ENCODE measurements around the gene UNC13A. TPM values are rescaled to one million over a fixed set of nuclear protein-coding genes. Genes with fewer than 3 reads are reported as not detected.

Gene UNC13A
- total RNA-seq, 2 donors from 2014 or later = 0.14 to 2.4 TPM

- Histone ChIP-seq H3K36me3 (no peaks in the 10 kb centered on the region), H3K4me3 (no peak overlapping the region), H3K9me3 (no peaks in the 10 kb centered on the region), H3K27me3 (replicated peaks; ENCODE audit: insufficient read depth) (peaks cover 5% of the 10 kb centered on the region), H3K4me1 (replicated peaks) (no peaks in the 10 kb centered on the region), H3K27ac (no peak overlapping the region)
- TF ChIP-seq POLR2AphosphoS5 (IDR thresholded peaks at IDR 0.05) (no peak), POLR2A (IDR thresholded peaks at IDR 0.05) (no peak), CTCF (IDR thresholded peaks at IDR 0.05) (no peak)
- WGBS = 63% methylated on average over 28 of the region's 28 CpGs
- intact Hi-C loops (cut with DNase I) = no loop called here
- no peak for DNase-seq (ENCODE audit: low spot score)
Measured at GRCh38 chr19:17616961-17617806, 71.0 kb downstream of the UNC13A start.

GRCh38 chr19:17616686-17616960, 71.5 kb downstream of the UNC13A start:
- Histone ChIP-seq H3K36me3 (no peaks in the 10 kb centered on the region), H3K27ac (no peak overlapping the region), H3K9me3 (no peaks in the 10 kb centered on the region), H3K27me3 (replicated peaks; ENCODE audit: insufficient read depth) (peaks cover 5% of the 10 kb centered on the region), H3K4me1 (replicated peaks) (no peaks in the 10 kb centered on the region), H3K4me3 (no peak overlapping the region)
- WGBS = 18% methylated on average over 11 of the region's 11 CpGs
- DNase-seq (ENCODE audit: low spot score) = no peak
- no peak for TF ChIP-seq POLR2A (IDR thresholded peaks at IDR 0.05)
- no peak for TF ChIP-seq CTCF (IDR thresholded peaks at IDR 0.05)
- no peak for TF ChIP-seq POLR2AphosphoS5 (IDR thresholded peaks at IDR 0.05)
- intact Hi-C loops (cut with DNase I) = no loop called here

GRCh38 chr19:17615889-17616685, 72.1 kb downstream of the UNC13A start:
- no peak for DNase-seq (ENCODE audit: low spot score)
- no peaks in the 10 kb centered on the region for H3K4me1 ChIP-seq (replicated peaks)
- no peaks in the 10 kb centered on the region for H3K9me3 ChIP-seq
- TF ChIP-seq CTCF (IDR thresholded peaks at IDR 0.05) (no peak), POLR2AphosphoS5 (IDR thresholded peaks at IDR 0.05) (no peak), POLR2A (IDR thresholded peaks at IDR 0.05) (no peak)
- peaks cover 5% of the 10 kb centered on the region for H3K27me3 ChIP-seq (replicated peaks; ENCODE audit: insufficient read depth)
- 23% methylated on average over 25 of the region's 27 CpGs for WGBS
- no peaks in the 10 kb centered on the region for H3K36me3 ChIP-seq
- no peak overlapping the region for H3K27ac ChIP-seq
- no peak overlapping the region for H3K4me3 ChIP-seq
- intact Hi-C loops (cut with DNase I) = no loop called here

- no peak for DNase-seq (ENCODE audit: low spot score)
- intact Hi-C loops (cut with DNase I) = no loop called here
- 78% methylated on average over 12 of the region's 12 CpGs for WGBS
- H3K9me3 ChIP-seq = no peaks in the 10 kb centered on the region
- peaks cover 5% of the 10 kb centered on the region for H3K27me3 ChIP-seq (replicated peaks; ENCODE audit: insufficient read depth)
- no peak overlapping the region for H3K4me3 ChIP-seq
- H3K4me1 ChIP-seq (replicated peaks) = no peaks in the 10 kb centered on the region
- no peaks in the 10 kb centered on the region for H3K36me3 ChIP-seq
- TF ChIP-seq POLR2A (IDR thresholded peaks at IDR 0.05) (no peak), CTCF (IDR thresholded peaks at IDR 0.05) (no peak), POLR2AphosphoS5 (IDR thresholded peaks at IDR 0.05) (no peak)
- H3K27ac ChIP-seq = no peak overlapping the region
Measured at GRCh38 chr19:17614476-17614875, 73.7 kb downstream of the UNC13A start.

Data from prostate gland (tissue), 2 donors.